GM19351 (cell line): ENCODE measurements around the gene RAB7A.

Experiments used
- ATAC-seq: cut with Tn5 transposase; IDR thresholded peaks from one replicate; pipeline ENCODE4 v1.9.1; 2021; ENCODE audit warnings: mild to moderate bottlenecking, moderate library complexity; ENCODE audit not compliant: unreplicated experiment

The RAB7A gene

DNA sequence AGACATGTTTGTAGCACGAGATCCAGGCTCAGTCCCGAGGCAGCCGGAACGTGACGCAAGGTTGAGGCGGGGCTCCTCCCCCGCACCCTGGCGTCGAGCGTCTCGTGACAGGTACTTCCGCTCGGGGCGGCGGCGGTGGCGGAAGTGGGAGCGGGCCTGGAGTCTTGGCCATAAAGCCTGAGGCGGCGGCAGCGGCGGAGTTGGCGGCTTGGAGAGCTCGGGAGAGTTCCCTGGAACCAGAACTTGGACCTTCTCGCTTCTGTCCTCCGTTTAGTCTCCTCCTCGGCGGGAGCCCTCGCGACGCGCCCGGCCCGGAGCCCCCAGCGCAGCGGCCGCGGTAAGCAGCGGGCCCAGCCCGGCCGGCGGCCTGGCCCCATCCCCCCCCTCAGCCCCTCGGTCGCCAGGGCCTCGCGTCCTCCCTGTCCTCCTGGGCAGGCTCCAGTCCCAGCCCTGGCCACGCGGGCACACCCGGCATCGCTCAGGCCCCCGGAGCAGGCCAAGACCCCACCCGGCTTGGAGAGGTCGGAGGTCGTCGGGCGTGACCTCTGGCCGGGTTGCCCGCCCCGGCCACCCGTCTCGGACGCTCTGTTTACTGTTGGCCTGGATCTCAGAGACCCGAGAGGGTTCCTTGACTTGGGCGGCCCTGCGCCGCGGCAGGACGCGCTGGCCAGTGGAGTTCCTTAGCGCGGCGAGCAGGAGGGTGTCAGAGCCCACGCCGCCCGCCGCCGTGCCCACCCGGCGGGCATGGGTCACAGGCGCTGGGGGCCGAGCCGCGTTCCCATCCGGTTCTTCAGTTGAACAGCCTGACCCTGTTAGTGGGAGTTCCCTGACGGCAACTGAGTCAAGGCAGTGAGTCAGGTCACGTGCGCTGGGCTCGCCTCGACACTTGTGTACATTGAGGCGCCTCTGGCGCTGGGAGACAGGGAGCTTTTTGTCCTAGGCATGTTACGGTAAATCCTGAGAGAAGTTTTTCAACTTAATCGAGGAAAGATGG lies at the start of gene RAB7A:
TSS of gene RAB7A (plus strand) at position 161 of the 994 bp plus-strand sequence. CDS start 69,185 bp downstream, outside the sequence.
- ATAC-seq: peak; percentile 95

DNA sequence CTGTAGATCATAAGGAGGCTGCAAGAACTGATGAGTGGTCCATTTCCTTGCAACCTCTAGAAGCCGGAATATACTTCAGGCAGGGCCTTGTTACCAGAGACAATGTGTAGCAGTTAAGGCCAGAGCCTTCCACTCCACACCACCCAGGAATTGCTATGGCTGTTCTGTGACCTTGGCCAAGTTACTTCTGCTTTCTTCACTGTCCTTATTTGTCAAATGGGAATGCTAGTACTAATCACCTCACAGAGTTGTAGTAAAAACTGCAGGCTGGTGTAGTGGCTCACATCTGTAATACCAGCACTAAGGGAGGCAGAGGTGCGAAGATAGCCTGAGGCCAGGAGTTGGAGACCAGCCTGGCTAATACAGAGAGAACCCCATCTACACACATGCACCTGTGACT lies 46.6 kb upstream of the RAB7A start:
- no peak for ATAC-seq

DNA sequence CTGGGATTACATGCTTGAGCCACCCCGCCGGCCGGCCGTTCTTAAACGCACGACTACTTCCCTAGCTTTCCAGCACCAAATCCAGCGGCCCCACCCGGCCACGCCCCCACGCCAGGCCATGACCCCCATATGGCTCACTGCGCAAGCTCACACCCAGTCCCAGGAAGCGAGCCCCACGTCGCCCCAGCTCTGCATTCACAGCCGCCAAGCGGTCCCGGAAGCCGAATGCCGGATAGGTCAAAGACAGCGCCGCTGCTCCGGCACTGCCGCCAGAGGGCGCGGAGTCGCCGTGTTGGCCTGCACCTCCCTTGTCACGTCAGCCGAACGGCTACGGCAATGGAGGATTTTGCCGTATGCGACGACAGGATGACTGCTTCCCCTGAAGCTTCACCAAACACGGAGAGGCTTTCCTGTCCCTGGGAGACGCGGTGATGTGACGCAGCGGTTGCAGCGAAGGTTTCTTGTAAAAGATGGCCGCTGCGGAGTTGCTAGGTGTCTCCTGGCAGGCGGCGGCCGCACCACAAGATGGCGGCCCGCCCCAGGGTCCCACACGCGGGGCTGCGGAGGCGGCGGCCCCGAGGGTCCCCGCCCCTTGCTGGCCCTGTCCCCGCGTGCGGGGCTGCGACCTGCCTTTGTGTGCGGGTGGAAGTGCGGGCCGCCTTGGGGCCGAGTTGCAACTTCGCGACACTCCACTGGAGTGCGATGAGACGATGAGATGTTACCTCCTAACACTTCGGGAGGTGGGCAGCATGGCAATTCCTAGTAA lies 45.2 kb upstream of the RAB7A start:
- ATAC-seq: peak; percentile 96

DNA sequence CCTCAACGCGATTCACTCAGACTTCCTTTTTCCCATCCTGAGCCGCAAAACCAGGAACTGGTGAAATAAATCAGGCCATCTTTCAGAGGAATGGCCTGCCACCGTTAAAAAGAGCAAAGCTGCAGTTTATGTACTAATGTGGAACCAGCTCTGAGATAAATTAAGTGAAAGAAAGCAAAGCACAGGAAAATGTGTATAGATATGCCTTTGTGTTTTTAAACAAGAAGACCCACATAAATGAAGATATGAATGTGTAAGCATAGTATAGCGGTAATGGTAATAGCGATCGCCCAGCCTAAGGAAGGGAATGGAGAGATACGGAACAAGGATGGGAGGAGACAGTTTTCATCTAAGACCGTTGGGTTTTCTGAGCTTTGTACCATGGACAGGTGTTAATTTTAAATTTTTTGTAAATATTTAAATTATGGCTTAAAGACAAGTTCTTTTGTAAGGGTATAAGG lies 44.6 kb upstream of the RAB7A start:
- ATAC-seq: no peak

DNA sequence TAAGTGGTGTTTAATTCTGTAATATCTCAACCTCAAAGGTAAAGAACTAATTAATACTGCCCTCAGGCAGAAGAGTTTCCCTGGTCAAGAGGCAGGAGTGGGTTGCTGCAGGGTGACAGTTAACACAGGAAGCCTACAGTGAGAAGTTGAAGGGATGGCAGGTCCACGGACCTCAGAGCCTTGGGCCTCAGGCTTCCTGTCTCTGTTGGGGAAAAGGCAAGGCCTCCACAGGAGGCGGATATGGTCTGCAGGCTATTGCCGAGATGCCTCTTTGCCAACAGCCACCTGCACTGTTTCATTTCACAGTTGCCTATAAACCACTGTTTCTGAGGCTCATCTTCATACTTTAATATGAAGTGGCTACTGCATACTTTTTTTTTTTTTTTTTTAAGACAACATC lies 42.0 kb upstream of the RAB7A start:
- no peak for ATAC-seq

DNA sequence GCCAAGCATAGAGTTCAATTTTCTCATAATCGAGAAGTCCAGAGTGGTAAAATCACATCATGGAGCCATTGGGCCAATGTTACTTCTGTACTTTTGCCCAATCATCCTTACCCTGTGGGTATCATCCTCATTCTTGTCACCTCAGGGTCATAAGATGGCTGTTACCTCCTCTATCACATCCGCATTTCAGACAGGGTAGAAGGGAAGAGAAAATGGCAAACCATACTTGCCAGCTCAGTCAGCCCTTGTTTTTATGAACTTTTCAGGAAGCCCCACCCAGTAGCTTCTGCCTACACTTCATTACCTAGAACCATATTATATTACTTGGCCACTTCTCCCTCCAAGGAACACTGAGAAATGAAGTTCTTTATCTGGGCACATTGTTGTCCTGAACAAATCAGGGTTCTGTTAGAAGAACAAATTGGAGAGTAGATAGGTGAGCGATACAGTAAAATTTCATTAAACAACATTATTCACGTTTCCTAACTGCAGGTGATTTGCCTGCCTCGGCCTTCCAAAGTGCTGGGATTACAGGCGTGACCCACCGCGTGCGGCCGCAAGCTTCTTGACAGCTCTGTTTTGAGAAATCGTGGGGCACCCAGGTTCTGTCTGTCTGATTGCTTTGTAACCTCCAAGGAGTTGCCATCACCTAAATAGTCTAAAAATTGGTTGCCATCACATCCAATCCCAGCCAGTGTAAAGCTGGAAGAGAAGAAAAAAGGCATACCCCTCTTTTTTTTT lies 40.8 kb upstream of the RAB7A start:
- ATAC-seq: no peak

DNA sequence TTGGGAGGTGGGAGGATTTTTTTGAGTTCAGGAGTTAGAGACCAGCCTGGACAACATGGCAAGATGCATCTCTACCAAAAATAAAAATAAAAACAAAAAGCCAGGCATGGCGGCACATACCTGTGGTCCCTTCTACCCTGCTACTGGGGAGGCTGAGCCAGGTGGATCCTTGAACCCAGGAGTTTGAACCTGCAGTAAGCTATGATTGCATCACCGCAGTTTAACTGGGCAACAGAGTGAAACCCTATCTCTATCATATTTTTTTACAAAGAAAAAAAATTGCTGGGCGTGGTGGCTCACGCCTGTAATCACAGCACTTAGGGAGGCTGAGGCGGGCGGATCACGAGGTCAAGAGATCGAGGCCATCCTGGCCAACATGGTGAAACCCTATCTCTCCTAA lies 39.5 kb upstream of the RAB7A start:
- no peak for ATAC-seq

DNA sequence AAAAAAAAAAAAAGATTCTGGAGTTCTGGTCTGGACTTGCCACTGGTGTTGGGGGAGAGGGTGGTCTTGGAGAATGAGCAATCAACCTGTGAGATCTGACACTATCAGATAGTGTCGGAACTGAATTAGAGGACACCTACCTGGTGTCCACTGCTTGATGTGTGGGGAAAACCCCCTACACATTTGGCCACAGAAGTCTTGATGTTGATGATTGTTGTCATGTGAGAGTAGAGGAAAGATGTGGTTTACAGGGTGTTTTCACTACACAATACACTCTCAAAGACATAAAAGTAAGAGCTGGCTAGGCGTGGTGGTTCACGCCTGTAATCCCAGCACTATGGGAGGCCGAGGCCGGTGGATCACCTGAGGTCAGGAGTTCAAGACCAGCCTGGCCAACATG lies 36.9 kb upstream of the RAB7A start:
- ATAC-seq: no peak

DNA sequence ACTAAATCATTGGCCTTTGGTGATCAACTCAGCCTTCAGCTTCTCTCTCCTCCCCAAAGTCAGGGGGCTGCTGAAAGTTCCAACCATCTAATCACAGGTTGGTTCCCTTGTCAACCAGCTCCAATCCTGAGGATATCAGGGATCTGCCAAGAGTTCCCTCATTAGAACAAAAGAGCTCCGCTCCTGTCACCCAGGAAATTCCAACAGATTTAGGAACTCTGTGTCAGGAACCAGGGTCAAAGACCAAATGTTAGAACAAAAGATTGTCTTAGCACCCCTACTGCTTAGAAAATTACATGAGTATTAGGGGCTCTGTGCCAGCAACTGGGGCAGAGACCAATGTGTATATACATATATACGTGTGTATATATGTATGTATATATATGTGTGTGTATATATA lies 32.3 kb upstream of the RAB7A start:
- ATAC-seq: no peak

DNA sequence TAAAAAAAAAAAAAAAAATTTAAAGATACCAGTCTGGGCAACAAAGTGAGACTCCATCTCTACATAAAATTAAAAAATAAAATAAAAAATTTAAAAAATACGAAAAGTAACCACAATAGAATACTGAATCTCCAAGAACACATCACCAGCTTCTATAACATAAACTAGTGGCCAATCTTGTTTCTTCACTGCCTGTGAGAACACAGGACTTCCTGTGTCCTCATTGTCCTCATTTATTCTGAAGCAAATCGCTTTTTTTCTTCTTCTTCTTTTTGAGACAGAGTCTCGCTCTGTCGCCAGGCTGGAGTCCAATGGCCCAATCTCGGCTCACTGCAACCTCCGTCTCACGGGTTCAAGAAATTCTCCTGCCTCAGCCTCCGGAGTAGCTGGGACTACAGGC lies 28.6 kb upstream of the RAB7A start:
- no peak for ATAC-seq

DNA sequence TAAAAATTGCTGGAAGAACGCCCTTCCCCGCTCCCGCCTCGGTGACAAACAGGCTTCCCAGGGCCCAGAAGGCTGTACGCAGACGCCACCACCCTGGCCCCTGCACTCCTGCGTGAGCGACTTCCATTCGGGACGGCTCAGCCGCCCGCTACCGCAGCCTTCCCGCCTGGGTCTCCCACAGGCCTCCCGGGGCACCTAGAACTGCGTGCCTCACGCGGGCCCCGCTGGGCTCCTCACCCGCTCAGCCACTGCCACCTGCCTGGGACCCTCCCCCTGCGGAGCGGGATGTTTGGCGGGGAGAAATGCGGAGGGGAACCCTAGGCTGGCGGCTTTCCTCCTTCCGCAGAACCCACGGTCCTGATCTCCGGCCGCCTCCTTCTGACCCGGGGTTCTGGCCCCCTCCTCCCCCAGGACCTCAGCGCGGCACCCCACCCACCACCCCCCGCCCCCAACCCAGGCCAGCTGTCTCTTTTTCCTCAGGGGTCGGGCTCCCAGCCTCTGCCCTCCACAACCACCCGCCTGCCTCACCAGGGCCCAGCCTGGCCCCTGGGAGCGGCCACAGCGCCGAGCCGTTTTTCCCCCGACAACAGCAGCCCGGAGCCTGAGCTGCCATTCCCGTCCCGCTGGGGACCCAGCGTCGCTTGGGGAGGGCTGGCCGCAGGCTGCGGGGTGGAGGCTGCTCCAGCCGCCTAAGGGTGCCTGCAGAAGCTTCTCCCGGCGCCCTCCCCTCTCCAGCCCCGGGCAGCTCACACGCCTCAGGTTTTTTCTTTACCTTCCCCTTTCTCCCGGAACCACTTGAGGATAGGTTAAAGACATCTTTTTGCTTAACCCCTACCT lies 27.6 kb upstream of the RAB7A start:
- no peak for ATAC-seq

DNA sequence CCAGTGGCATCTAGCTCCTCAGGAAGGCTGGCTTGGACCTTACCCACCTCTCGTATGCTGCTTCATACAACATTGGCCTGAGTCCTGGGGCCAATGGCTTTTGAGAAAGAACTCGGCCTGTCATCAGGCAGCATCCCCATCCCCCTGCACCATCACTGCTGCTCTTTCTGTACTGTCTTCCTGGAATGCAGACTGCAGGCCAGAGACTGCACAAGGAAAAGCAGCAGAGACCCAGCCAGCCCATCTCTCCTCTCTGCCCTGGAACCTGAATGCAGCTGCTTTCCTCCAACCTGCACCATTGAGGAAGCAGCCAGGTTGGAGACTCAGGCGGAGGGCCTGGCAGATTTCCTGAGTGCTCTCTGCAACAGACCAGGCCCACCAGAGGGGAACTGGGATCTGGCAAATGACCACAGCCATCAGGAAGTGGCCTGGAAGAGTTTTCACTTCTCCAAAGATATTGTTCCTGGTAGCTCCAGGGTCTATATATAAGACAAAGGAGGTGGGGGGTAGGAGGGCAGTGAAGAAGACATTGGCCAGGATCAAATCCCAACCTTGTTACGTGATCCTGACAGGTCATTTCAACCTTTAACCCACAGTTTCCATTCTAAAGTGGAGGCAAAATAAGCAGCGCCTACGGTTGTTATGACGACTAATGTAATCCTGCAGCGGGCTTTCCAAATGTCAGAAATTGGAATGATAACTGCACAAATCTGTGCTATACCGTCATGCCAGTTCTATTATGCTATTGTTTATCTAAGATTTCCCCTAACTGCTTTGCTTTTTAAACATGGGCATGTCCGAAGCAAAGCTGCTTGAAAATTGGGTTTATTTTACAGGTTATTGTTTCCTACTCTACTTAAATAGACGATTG lies 24.4 kb upstream of the RAB7A start:
- no peak for ATAC-seq

DNA sequence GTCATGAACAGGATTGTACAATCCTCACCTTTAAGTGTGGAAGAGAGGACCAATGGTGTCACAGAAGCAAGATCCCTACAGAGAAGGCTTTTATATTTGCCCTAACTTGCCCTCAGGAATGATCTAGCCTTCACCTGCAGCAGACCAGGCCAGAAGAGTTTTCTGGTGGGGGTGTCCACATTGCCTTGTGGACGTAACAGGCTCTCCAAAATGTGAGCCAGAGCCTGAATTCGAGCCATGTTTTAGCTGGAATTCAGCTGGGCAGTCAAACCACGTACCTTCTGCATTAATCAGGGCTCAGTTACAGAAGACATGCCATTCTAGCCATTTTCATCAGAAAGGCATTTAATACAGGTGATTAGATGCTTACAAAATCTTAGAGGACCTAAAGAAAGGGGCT lies 23.6 kb upstream of the RAB7A start:
- no peak for ATAC-seq

DNA sequence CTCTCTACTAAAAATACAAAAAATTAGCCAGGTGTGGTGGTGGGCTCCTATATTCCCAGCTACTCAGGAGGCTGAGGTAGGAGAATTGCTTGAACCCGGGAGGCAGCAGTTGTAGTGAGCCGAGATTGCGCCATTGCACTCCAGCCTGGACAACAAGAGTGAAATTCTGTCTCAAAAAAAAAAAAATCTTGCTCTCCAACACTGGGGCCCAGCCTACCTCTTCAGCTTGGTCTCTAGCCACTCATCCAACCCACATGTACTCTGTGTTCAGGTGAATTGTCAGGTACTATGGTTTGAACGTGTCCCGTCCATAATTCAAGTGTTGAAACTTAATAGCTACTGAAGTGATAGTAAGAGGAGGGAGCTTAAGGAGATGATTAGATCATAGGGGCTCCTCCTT lies 22.4 kb upstream of the RAB7A start:
- ATAC-seq: no peak

DNA sequence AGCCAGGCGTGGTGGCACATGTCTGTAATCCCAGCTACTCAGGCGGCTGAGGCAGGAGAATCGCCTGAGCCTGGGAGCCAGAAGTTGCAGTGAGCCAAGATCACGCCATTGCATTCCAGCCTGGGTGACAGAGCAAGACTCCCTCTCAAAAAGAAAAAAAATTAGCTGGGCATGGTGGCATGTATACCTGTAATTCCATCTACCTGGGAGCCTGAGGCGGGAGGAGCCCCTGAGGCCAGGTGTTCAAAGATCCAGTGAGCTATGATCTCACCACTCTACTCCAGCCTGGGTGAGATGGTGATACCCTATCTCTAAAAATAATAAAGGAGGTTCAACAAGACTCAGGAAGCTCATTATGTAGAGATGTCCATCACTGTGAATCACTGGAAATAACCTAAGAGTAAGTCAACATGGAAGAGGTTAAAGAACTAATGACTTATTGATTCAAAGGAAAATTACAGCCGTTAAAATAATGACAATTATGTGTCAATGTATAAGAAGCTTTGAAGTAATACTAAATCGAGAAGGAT lies 19.8 kb upstream of the RAB7A start:
- no peak for ATAC-seq

DNA sequence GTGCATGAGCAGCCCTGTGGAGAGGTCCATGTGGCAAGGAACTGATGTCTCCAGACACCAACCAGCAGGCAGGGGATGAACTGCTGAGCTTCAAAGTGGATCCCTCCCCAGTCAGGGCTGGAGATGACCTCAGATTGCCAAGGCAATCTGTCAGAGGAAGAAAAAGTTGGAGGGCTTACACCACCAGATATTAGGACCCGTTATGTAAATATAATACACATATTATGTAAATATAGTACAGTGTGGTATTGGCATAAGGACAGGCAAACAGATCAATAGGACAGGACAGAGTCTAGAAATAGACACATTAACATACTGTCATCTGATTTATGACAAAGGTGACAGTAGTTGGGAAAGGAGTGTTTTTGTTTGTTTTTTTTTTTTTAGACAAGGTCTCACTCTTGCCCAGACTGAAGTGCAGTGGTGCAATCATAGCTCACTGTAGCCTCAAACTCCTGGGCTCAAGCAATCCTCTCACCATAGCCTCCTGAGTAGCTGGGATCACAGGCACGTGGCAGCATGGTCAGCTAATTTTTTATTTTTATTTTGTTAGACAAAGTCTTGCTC lies 18.0 kb upstream of the RAB7A start:
- no peak for ATAC-seq

DNA sequence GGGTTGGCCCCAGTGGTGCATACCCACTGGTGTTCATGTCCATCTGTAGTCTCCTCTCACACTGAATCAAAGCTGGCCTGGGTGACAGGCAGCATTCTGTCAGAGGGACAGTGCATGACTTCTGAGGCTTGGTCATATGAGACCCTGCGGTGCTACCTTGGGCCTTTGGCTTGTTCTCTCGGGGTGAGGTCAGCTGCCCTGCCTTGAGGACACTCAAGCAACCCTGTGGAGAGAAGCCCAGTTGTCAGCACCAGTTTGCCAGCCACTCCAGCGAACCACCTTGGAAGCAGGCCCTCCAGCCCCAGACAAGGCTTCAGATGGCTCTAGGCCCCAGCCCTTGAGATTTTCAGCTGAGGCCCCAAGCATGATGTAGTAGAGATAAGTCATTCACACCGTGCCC lies 16.9 kb upstream of the RAB7A start:
- ATAC-seq: no peak

DNA sequence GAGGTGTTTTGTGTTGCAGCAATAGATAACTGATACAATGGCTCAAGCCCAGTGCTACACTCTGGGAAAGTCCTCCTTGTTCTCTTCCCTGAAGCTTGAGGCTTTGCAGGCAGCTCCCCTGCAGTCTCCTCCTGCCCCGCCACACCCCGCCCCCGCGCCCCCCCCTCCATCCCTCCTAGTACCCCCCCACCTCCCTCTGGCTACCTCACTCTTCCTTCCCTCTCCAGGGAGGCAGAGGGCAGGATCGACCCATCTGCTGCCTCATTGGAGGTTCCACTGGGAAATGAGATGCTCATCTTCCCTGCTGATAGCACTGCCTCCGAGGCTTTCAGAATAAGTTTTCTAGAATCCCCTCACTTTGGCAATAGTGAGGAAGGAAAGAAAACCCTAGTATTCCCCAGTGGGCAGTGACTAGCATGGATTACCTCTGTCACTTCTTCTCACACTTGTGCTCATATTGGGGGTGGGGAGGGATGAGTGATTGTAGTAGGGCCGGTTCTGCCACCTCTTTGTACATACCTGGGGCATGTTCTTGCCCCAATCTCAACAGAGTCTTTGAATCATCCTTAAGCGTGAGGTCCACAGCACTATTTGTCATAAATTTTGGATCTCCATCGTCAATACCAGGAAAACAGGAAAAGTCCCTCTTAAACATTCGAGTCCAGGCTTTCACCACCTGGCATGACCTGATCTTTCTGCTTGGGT lies 16.3 kb upstream of the RAB7A start:
- ATAC-seq: no peak
